CD4-positive, CD25-positive, alpha-beta regulatory T cell (primary cell): ENCODE data around the gene GCNT3. TPM values are rescaled to one million over a fixed set of nuclear protein-coding genes. Genes with fewer than 3 reads are reported as not detected.

Experiments used
- ATAC-seq, 2 donors: fragments of 150-1000 bp; cut with Tn5 transposase; one replicate each; pipeline ENCODE4 v1.10.0; 2021; ENCODE audit warnings: low read depth in 2 of 2, moderate number of reproducible peaks in 2 of 2, moderate library complexity in 1 of 2
- DNase-seq, 3 donors: peaks; one replicate each; pipeline versions ENCODE4 v3.0.0 to v3.0.0-alpha.2; 2012 to 2022; ENCODE audit warnings: mixed read lengths in 1 of 3
- H3K27ac ChIP-seq: one replicate; pipeline ENCODE4 v1.7.0; 2013; ENCODE audit warnings: mild to moderate bottlenecking, low read length; ENCODE audit not compliant: insufficient read depth, poor library complexity, severe bottlenecking
- H3K27me3 ChIP-seq: one replicate; pipeline ENCODE4 v1.7.0; 2013; ENCODE audit warnings: low read length; ENCODE audit not compliant: control insufficient read depth, insufficient read depth
- H3K36me3 ChIP-seq: one replicate; pipeline ENCODE4 v1.7.0; 2013; ENCODE audit warnings: mild to moderate bottlenecking, low read length, moderate library complexity; ENCODE audit not compliant: control insufficient read depth, insufficient read depth
- H3K4me1 ChIP-seq: 2 replicates; pipeline ENCODE4 v1.7.0; 2013; ENCODE audit warnings: mild to moderate bottlenecking, low read length; ENCODE audit not compliant: insufficient read depth, control insufficient read depth, poor library complexity, severe bottlenecking
- H3K4me3 ChIP-seq: one replicate; pipeline ENCODE4 v1.7.0; 2013; ENCODE audit warnings: low read depth, mild to moderate bottlenecking, low read length, moderate library complexity
- H3K9me3 ChIP-seq, 2 experiments: 1 replicate in 1 of 2; 2 replicates in 1 of 2; pipeline ENCODE4 v1.7.0; 2013; ENCODE audit warnings: low read length in 2 of 2, mild to moderate bottlenecking in 1 of 2, moderate library complexity in 1 of 2; ENCODE audit not compliant: control insufficient read depth in 2 of 2
- H3K27ac Mint-ChIP-seq, 3 donors: one replicate each; pipeline ENCODE4 v1.8.0; 2020 to 2022; ENCODE audit warnings: mild to moderate bottlenecking in 3 of 3, mixed read lengths in 3 of 3, moderate library complexity in 2 of 3
- H3K27me3 Mint-ChIP-seq: one replicate; pipeline ENCODE4 v1.8.0; 2022; ENCODE audit warnings: mild to moderate bottlenecking, mixed read lengths
- H3K36me3 Mint-ChIP-seq: one replicate; pipeline ENCODE4 v1.8.0; 2020; ENCODE audit warnings: mixed read lengths
- H3K4me1 Mint-ChIP-seq, 4 donors: one replicate each; pipeline ENCODE4 v1.8.0; 2020 to 2022; ENCODE audit warnings: mixed read lengths in 4 of 4, mild to moderate bottlenecking in 1 of 4
- H3K4me3 Mint-ChIP-seq, 4 donors: one replicate each; pipeline ENCODE4 v1.8.0; 2020 to 2022; ENCODE audit warnings: mild to moderate bottlenecking in 4 of 4, mixed read lengths in 4 of 4, moderate library complexity in 3 of 4
- H3K9me3 Mint-ChIP-seq, 7 donors: one replicate each; pipeline ENCODE4 v1.8.0; 2020 to 2022; ENCODE audit warnings: mixed read lengths in 7 of 7, mild to moderate bottlenecking in 3 of 7, moderate library complexity in 2 of 7
- polyA plus RNA-seq, 4 donors: library from polyadenylated mRNA; unstranded; fragments of 300-500 nt; fragmentation: Illumina TruSeq; gene quantifications; one replicate each; pipeline ENCODE4 v1.2.3, GENCODE V29; 2021
- total RNA-seq: library from RNA; stranded (reverse); gene quantifications from one replicate; pipeline ENCODE4 v1.2.3, GENCODE V29; 2022

The GCNT3 gene
- total and polyA plus RNA-seq, 5 donors from 2014 or later = 0.32 TPM; not detected in 4

- ATAC-seq (no peak), DNase-seq (no peak)
- Mint-ChIP-seq H3K36me3 (no peaks in the 10 kb centered on the region), H3K4me1 (no peaks in the 10 kb centered on the region), H3K27ac (no peak overlapping the region), H3K27me3 (peaks cover 13% of the 10 kb centered on the region), H3K4me3 (no peak overlapping the region), H3K9me3 (peaks cover 0 to 5% (median 0%) of the 10 kb centered on the region in 7 donors)
- no peak overlapping the region for H3K4me3 ChIP-seq
- H3K27me3 ChIP-seq = no peaks in the 10 kb centered on the region
- no peaks in the 10 kb centered on the region for H3K9me3 ChIP-seq
- H3K27ac ChIP-seq = no peak overlapping the region
- H3K36me3 ChIP-seq = no peaks in the 10 kb centered on the region
- no peaks in the 10 kb centered on the region for H3K4me1 ChIP-seq
These were observed 28.5 kb upstream of the GCNT3 start for GRCh38 chr15:59583088-59583487.

GRCh38 chr15:59587085-59587826, 24.3 kb upstream of the GCNT3 start:
- no peak overlapping the region for H3K4me3 ChIP-seq
- H3K27me3 Mint-ChIP-seq = peaks cover 28% of the 10 kb centered on the region
- no peaks in the 10 kb centered on the region for H3K9me3 ChIP-seq
- H3K36me3 ChIP-seq = no peaks in the 10 kb centered on the region
- no peaks in the 10 kb centered on the region for H3K27me3 ChIP-seq
- H3K9me3 Mint-ChIP-seq = no peaks in the 10 kb centered on the region
- no peak for DNase-seq
- H3K27ac Mint-ChIP-seq = no peak overlapping the region
- no peak overlapping the region for H3K4me3 Mint-ChIP-seq
- no peak for ATAC-seq
- no peak overlapping the region for H3K27ac ChIP-seq
- H3K4me1 Mint-ChIP-seq = peaks cover 0 to 20% (median 4%) of the 10 kb centered on the region in 4 donors
- no peaks in the 10 kb centered on the region for H3K4me1 ChIP-seq
- no peaks in the 10 kb centered on the region for H3K36me3 Mint-ChIP-seq

- Mint-ChIP-seq H3K4me3 (no peak overlapping the region), H3K36me3 (no peaks in the 10 kb centered on the region), H3K4me1 (peaks cover 0 to 25% (median 4%) of the 10 kb centered on the region in 4 donors), H3K27me3 (peaks cover 28% of the 10 kb centered on the region), H3K27ac (no peak overlapping the region), H3K9me3 (no peaks in the 10 kb centered on the region)
- H3K4me3 ChIP-seq = no peak overlapping the region
- H3K27ac ChIP-seq = no peak overlapping the region
- DNase-seq (peak in 1 of 3 donors; percentile 33), ATAC-seq (no peak)
- no peaks in the 10 kb centered on the region for H3K4me1 ChIP-seq
- no peaks in the 10 kb centered on the region for H3K9me3 ChIP-seq
- H3K36me3 ChIP-seq = no peaks in the 10 kb centered on the region
- H3K27me3 ChIP-seq = no peaks in the 10 kb centered on the region
These were observed 21.6 kb upstream of the GCNT3 start for GRCh38 chr15:59590027-59590426.

GRCh38 chr15:59591356-59591755, 20.2 kb upstream of the GCNT3 start:
- H3K4me1 ChIP-seq = no peaks in the 10 kb centered on the region
- no peak overlapping the region for H3K27ac ChIP-seq
- Mint-ChIP-seq H3K9me3 (no peaks in the 10 kb centered on the region), H3K27ac (no peak overlapping the region), H3K36me3 (no peaks in the 10 kb centered on the region), H3K27me3 (peaks cover 28% of the 10 kb centered on the region), H3K4me3 (no peak overlapping the region), H3K4me1 (peaks cover 0 to 25% (median 4%) of the 10 kb centered on the region in 4 donors)
- no peaks in the 10 kb centered on the region for H3K9me3 ChIP-seq
- no peak overlapping the region for H3K4me3 ChIP-seq
- DNase-seq = peak in 1 of 3 donors; percentile 20
- H3K36me3 ChIP-seq = no peaks in the 10 kb centered on the region
- no peak for ATAC-seq
- no peaks in the 10 kb centered on the region for H3K27me3 ChIP-seq

- Histone ChIP-seq H3K4me3 (no peak overlapping the region), H3K36me3 (no peaks in the 10 kb centered on the region), H3K4me1 (no peaks in the 10 kb centered on the region), H3K27me3 (no peaks in the 10 kb centered on the region), H3K9me3 (no peaks in the 10 kb centered on the region), H3K27ac (no peak overlapping the region)
- Mint-ChIP-seq H3K27ac (no peak overlapping the region), H3K4me3 (no peak overlapping the region), H3K36me3 (peaks cover 3% of the 10 kb centered on the region), H3K9me3 (peaks cover 0 to 4% (median 0%) of the 10 kb centered on the region in 7 donors), H3K4me1 (peaks cover 0 to 23% (median 4%) of the 10 kb centered on the region in 4 donors), H3K27me3 (peaks cover 28% of the 10 kb centered on the region)
- DNase-seq (no peak), ATAC-seq (no peak)
These were observed 17.1 kb upstream of the GCNT3 start for GRCh38 chr15:59594493-59594942.

GRCh38 chr15:59594991-59595390, 16.6 kb upstream of the GCNT3 start:
- Mint-ChIP-seq H3K4me3 (no peak overlapping the region), H3K4me1 (peaks cover 0 to 19% (median 4%) of the 10 kb centered on the region in 4 donors), H3K9me3 (peaks cover 0 to 4% (median 0%) of the 10 kb centered on the region in 7 donors), H3K27ac (no peak overlapping the region), H3K36me3 (peaks cover 3% of the 10 kb centered on the region), H3K27me3 (peaks cover 23% of the 10 kb centered on the region)
- no peaks in the 10 kb centered on the region for H3K27me3 ChIP-seq
- H3K27ac ChIP-seq = no peak overlapping the region
- ATAC-seq (no peak), DNase-seq (no peak)
- no peaks in the 10 kb centered on the region for H3K36me3 ChIP-seq
- H3K4me1 ChIP-seq = no peaks in the 10 kb centered on the region
- no peak overlapping the region for H3K4me3 ChIP-seq
- H3K9me3 ChIP-seq = no peaks in the 10 kb centered on the region

- H3K27ac ChIP-seq = no peak overlapping the region
- Mint-ChIP-seq H3K27me3 (peaks cover 23% of the 10 kb centered on the region), H3K9me3 (peaks cover 0 to 5% (median 0%) of the 10 kb centered on the region in 7 donors), H3K27ac (no peak overlapping the region), H3K36me3 (peaks cover 3% of the 10 kb centered on the region), H3K4me3 (no peak overlapping the region), H3K4me1 (peaks cover 0 to 15% (median 2%) of the 10 kb centered on the region in 4 donors)
- H3K4me1 ChIP-seq = no peaks in the 10 kb centered on the region
- ATAC-seq = no peak
- no peak overlapping the region for H3K4me3 ChIP-seq
- no peak for DNase-seq
- no peaks in the 10 kb centered on the region for H3K27me3 ChIP-seq
- H3K36me3 ChIP-seq = no peaks in the 10 kb centered on the region
- H3K9me3 ChIP-seq = no peaks in the 10 kb centered on the region
These were observed 16.1 kb upstream of the GCNT3 start for GRCh38 chr15:59595434-59595915.

- peaks cover 3% of the 10 kb centered on the region for H3K36me3 Mint-ChIP-seq
- no peaks in the 10 kb centered on the region for H3K4me1 ChIP-seq
- DNase-seq (no peak), ATAC-seq (no peak)
- peaks cover 3 to 6% of the 10 kb centered on the region in 2 experiments for H3K9me3 ChIP-seq
- no peak overlapping the region for H3K4me3 ChIP-seq
- no peaks in the 10 kb centered on the region for H3K27me3 ChIP-seq
- H3K9me3 Mint-ChIP-seq = peaks cover 0 to 9% (median 4%) of the 10 kb centered on the region in 7 donors
- peaks cover 22% of the 10 kb centered on the region for H3K27me3 Mint-ChIP-seq
- H3K36me3 ChIP-seq = no peaks in the 10 kb centered on the region
- H3K27ac Mint-ChIP-seq = no peak overlapping the region
- peaks cover 0 to 6% (median 0%) of the 10 kb centered on the region in 4 donors for H3K4me1 Mint-ChIP-seq
- no peak overlapping the region for H3K27ac ChIP-seq
- no peak overlapping the region for H3K4me3 Mint-ChIP-seq
These were observed 14.9 kb upstream of the GCNT3 start for GRCh38 chr15:59596640-59597039.
